ENCODE data around the gene PSMB1. TPM values are rescaled to one million over a fixed set of nuclear protein-coding genes. Genes with fewer than 3 reads are reported as not detected.

Gene PSMB1
- total and polyA plus RNA-seq, 9 of the 15 experiments (the other 6 are each of a cell fraction or from before 2014, with no cell fraction given), result 447 to 2,953 (median 884) TPM

DNA sequence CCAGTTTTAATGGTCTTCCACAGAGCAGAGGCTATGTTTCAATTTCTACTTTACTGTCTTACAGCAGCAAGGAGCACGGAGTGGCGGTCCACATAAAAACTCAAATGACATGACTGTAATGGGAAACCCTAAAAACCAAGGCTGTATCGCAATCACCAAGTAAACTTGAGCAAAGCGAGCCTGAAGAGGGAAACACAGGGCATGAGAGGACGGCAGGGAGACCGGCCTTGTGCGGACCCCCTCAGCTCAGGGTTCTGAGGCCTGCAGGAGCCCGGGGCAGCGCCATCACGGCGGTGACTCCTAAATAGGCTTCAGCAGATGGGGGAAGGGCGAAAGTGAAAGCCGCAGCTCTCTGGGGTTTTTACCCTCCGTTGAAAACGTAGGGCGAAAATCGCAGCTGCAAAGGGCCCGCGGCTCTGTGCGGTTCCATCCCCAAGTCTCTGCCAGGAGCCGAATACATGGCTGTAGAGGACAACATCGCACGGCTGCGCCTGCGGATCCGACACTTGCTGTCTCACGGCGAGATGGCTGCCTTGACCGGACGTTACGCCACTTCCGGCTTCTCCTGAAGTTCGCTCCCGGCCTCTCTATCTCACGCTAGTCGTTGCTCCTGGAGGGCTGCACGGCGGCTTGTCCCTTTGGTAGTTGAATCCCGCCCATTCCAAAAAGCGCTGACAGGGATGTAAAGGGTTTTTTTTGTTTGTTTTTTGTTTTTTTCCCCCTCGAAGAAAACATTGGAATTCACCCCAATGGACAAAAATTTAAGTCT is at the start of gene PSMB1 (continued):
- TF ChIP-seq SMC3 (conservative IDR thresholded peaks at IDR 0.05; ENCODE audit: insufficient read depth, low read depth, low read length) (no peak), JUNB (CRISPR knock-in tag; conservative IDR thresholded peaks at IDR 0.05) (no peak), ZNF76 (CRISPR knock-in tag; IDR thresholded peaks at IDR 0.05; ENCODE audit: borderline replicate concordance) (no peak), POLR2A (conservative IDR thresholded peaks at IDR 0.05) (peak; percentile 99), MAZ (CRISPR knock-in tag; conservative IDR thresholded peaks at IDR 0.05 in 1 of 2, IDR thresholded peaks at IDR 0.05 in 1 of 2) (peak; percentile 46 to 55; a peak in 1 of 4 replicates), SAFB (IDR thresholded peaks at IDR 0.05; ENCODE audit: borderline replicate concordance, low read depth, low read length) (no peak), DMBX1 (CRISPR knock-in tag; IDR thresholded peaks at IDR 0.05; ENCODE audit: borderline replicate concordance) (no peak), ZNF764 (CRISPR knock-in tag; IDR thresholded peaks at IDR 0.05; ENCODE audit: low read depth) (no peak), NCOR1 (IDR thresholded peaks at IDR 0.05) (0 out of 2 replicates have a peak, but pooled peaks have one; percentile 35), BRCA1 (IDR thresholded peaks at IDR 0.05) (no peak), BRCA1 (CRISPR knock-in tag; IDR thresholded peaks at IDR 0.05) (no peak), HIVEP1 (CRISPR knock-in tag; IDR thresholded peaks at IDR 0.05) (no peak)
- TF ChIP-seq, protein P1, sequence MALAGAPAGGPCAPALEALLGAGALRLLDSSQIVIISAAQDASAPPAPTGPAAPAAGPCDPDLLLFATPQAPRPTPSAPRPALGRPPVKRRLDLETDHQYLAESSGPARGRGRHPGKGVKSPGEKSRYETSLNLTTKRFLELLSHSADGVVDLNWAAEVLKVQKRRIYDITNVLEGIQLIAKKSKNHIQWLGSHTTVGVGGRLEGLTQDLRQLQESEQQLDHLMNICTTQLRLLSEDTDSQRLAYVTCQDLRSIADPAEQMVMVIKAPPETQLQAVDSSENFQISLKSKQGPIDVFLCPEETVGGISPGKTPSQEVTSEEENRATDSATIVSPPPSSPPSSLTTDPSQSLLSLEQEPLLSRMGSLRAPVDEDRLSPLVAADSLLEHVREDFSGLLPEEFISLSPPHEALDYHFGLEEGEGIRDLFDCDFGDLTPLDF (CRISPR knock-in tag; IDR thresholded peaks at IDR 0.05), result no peak; the same call in 1 of the 2 replicates
- TF ChIP-seq, protein P2, sequence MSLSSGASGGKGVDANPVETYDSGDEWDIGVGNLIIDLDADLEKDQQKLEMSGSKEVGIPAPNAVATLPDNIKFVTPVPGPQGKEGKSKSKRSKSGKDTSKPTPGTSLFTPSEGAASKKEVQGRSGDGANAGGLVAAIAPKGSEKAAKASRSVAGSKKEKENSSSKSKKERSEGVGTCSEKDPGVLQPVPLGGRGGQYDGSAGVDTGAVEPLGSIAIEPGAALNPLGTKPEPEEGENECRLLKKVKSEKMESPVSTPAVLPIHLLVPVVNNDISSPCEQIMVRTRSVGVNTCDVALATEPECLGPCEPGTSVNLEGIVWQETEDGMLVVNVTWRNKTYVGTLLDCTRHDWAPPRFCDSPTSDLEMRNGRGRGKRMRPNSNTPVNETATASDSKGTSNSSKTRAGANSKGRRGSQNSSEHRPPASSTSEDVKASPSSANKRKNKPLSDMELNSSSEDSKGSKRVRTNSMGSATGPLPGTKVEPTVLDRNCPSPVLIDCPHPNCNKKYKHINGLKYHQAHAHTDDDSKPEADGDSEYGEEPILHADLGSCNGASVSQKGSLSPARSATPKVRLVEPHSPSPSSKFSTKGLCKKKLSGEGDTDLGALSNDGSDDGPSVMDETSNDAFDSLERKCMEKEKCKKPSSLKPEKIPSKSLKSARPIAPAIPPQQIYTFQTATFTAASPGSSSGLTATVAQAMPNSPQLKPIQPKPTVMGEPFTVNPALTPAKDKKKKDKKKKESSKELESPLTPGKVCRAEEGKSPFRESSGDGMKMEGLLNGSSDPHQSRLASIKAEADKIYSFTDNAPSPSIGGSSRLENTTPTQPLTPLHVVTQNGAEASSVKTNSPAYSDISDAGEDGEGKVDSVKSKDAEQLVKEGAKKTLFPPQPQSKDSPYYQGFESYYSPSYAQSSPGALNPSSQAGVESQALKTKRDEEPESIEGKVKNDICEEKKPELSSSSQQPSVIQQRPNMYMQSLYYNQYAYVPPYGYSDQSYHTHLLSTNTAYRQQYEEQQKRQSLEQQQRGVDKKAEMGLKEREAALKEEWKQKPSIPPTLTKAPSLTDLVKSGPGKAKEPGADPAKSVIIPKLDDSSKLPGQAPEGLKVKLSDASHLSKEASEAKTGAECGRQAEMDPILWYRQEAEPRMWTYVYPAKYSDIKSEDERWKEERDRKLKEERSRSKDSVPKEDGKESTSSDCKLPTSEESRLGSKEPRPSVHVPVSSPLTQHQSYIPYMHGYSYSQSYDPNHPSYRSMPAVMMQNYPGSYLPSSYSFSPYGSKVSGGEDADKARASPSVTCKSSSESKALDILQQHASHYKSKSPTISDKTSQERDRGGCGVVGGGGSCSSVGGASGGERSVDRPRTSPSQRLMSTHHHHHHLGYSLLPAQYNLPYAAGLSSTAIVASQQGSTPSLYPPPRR (CRISPR knock-in tag; IDR thresholded peaks at IDR 0.05; ENCODE audit: borderline replicate concordance), result no peak; the same call in 1 of the 2 replicates
- TF ChIP-seq, protein P3, sequence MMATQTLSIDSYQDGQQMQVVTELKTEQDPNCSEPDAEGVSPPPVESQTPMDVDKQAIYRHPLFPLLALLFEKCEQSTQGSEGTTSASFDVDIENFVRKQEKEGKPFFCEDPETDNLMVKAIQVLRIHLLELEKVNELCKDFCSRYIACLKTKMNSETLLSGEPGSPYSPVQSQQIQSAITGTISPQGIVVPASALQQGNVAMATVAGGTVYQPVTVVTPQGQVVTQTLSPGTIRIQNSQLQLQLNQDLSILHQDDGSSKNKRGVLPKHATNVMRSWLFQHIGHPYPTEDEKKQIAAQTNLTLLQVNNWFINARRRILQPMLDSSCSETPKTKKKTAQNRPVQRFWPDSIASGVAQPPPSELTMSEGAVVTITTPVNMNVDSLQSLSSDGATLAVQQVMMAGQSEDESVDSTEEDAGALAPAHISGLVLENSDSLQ (IDR thresholded peaks at IDR 0.05), result no peak
- TF ChIP-seq, protein P4, sequence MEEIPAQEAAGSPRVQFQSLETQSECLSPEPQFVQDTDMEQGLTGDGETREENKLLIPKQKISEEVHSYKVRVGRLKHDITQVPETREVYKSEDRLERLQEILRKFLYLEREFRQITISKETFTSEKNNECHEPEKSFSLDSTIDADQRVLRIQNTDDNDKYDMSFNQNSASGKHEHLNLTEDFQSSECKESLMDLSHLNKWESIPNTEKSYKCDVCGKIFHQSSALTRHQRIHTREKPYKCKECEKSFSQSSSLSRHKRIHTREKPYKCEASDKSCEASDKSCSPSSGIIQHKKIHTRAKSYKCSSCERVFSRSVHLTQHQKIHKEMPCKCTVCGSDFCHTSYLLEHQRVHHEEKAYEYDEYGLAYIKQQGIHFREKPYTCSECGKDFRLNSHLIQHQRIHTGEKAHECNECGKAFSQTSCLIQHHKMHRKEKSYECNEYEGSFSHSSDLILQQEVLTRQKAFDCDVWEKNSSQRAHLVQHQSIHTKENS (CRISPR knock-in tag; IDR thresholded peaks at IDR 0.05), result no peak
- TF ChIP-seq, protein P5, sequence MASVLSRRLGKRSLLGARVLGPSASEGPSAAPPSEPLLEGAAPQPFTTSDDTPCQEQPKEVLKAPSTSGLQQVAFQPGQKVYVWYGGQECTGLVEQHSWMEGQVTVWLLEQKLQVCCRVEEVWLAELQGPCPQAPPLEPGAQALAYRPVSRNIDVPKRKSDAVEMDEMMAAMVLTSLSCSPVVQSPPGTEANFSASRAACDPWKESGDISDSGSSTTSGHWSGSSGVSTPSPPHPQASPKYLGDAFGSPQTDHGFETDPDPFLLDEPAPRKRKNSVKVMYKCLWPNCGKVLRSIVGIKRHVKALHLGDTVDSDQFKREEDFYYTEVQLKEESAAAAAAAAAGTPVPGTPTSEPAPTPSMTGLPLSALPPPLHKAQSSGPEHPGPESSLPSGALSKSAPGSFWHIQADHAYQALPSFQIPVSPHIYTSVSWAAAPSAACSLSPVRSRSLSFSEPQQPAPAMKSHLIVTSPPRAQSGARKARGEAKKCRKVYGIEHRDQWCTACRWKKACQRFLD (CRISPR knock-in tag; IDR thresholded peaks at IDR 0.05), result 0 out of 2 replicates have a peak, but pooled peaks have one; percentile 50

Data from K562 (cell line).